ENCODE results near the gene LANCL2. TPM values are rescaled to one million over a fixed set of nuclear protein-coding genes. Genes with fewer than 3 reads are reported as not detected.
"Not testable (repeated sequence)": the region's sequence is repeated elsewhere in the genome, so short reads cannot be mapped to it uniquely, and the experiment has no call there.

The LANCL2 gene
- total RNA-seq, 1 donor from 2014 or later, result 14.7 TPM

DNA sequence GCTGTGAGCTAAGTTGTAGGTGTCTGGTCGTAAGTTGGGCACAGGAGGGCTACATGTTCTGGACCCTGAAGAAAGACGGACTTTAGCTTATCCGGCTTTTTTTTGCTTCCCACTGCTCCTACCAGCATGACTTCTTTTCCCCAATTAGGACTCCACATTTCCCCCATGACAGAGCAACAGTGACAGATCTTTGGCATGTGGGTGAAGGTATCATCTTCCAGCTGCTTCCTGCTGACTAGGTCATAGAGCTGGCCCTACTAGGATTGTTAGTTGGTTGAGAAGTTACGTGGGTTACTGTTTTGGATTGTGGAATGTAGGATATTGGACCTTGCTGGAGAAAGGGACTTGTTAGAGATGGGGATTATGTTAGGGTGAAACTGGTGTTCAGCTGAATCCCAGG lies 21.4 kb downstream of the LANCL2 start:
- FAIRE-seq, result no peak

DNA sequence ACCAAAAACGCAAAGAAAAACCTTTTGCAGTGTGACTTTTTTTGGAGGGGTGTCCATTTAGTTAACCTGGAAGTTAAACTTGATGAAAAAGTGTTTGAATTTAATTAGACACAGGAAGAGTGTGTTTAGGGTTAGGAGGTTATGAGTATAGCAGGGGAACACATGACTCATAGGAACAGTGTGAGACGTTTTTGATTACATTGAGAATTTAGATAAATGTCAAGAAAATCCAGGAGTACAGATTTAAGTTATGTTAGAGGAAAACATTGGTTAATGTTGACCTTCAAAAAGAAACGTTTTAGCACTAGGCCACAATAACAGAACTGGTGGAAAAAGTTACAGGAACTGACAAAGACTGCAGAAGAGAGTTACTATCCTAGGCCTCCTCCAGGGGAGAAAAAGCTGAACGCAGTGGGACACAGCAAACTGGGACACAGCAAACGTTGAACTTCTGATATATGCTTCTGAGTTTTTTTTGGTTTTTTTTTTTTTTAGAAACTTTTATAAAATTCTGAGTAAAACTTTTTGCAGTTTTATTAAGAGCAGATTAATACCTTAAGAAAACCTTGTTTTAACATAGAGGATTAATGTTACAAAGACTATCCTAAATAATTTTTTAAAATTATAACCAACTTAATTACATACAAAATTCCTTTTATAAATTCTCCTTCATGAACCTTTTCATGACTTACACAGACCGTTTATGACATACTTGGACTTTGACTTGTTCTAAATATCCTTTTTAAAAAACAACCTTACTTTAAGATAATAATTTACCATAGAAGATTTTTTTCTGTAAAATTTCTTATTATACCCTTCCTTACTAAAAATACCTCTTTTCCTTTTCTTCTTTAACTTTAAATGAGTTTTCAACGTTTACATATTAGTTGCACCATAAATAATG lies 22.2 kb downstream of the LANCL2 start:
- DNase-seq (ENCODE audit: low read depth) (peak; percentile 4), FAIRE-seq (no peak)
- Histone ChIP-seq H3K36me3 (ENCODE audit: control insufficient read depth, insufficient read depth, low read length) (no peaks in the 10 kb centered on the region), H3K27me3 (ENCODE audit: control insufficient read depth, insufficient read depth, low read length) (no peaks in the 10 kb centered on the region), H3K4me3 (ENCODE audit: low read depth, low read length) (no peak overlapping the region)
- TF ChIP-seq, protein P1, sequence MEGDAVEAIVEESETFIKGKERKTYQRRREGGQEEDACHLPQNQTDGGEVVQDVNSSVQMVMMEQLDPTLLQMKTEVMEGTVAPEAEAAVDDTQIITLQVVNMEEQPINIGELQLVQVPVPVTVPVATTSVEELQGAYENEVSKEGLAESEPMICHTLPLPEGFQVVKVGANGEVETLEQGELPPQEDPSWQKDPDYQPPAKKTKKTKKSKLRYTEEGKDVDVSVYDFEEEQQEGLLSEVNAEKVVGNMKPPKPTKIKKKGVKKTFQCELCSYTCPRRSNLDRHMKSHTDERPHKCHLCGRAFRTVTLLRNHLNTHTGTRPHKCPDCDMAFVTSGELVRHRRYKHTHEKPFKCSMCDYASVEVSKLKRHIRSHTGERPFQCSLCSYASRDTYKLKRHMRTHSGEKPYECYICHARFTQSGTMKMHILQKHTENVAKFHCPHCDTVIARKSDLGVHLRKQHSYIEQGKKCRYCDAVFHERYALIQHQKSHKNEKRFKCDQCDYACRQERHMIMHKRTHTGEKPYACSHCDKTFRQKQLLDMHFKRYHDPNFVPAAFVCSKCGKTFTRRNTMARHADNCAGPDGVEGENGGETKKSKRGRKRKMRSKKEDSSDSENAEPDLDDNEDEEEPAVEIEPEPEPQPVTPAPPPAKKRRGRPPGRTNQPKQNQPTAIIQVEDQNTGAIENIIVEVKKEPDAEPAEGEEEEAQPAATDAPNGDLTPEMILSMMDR (IDR thresholded peaks at IDR 0.05; ENCODE audit: insufficient read depth, low read length, severe bottlenecking), result no peak

More for the DNA sequence above, 21.4 kb downstream of the LANCL2 start:
- no peak for DNase-seq (ENCODE audit: low read depth)
- H3K4me3 ChIP-seq (ENCODE audit: low read depth, low read length), result no peak overlapping the region
- H3K36me3 ChIP-seq (ENCODE audit: control insufficient read depth, insufficient read depth, low read length), result no peaks in the 10 kb centered on the region
- TF ChIP-seq, protein P1 (IDR thresholded peaks at IDR 0.05; ENCODE audit: insufficient read depth, low read length, severe bottlenecking), result no peak
- no peaks in the 10 kb centered on the region for H3K27me3 ChIP-seq (ENCODE audit: control insufficient read depth, insufficient read depth, low read length)

GRCh38 chr7:55396233-55396785 lies 31.2 kb downstream of the LANCL2 start:
- no peaks in the 10 kb centered on the region for H3K36me3 ChIP-seq (ENCODE audit: control insufficient read depth, insufficient read depth, low read length)
- FAIRE-seq (no peak), DNase-seq (ENCODE audit: low read depth) (no peak)
- TF ChIP-seq, protein P1 (IDR thresholded peaks at IDR 0.05; ENCODE audit: insufficient read depth, low read length, severe bottlenecking), result no peak
- no peaks in the 10 kb centered on the region for H3K27me3 ChIP-seq (ENCODE audit: control insufficient read depth, insufficient read depth, low read length)
- H3K4me3 ChIP-seq (ENCODE audit: low read depth, low read length), result no peak overlapping the region

GRCh38 chr7:55397617-55398016 lies 32.5 kb downstream of the LANCL2 start:
- FAIRE-seq, result no peak
- DNase-seq (ENCODE audit: low read depth), result no peak
- H3K36me3 ChIP-seq (ENCODE audit: control insufficient read depth, insufficient read depth, low read length), result no peaks in the 10 kb centered on the region
- H3K4me3 ChIP-seq (ENCODE audit: low read depth, low read length), result no peak overlapping the region
- H3K27me3 ChIP-seq (ENCODE audit: control insufficient read depth, insufficient read depth, low read length), result no peaks in the 10 kb centered on the region
- TF ChIP-seq, protein P1 (IDR thresholded peaks at IDR 0.05; ENCODE audit: insufficient read depth, low read length, severe bottlenecking), result no peak

- H3K27me3 ChIP-seq (ENCODE audit: control insufficient read depth, insufficient read depth, low read length), result no peaks in the 10 kb centered on the region
- FAIRE-seq (no peak), DNase-seq (ENCODE audit: low read depth) (no peak)
- H3K4me3 ChIP-seq (ENCODE audit: low read depth, low read length), result no peak overlapping the region
- TF ChIP-seq, protein P1 (IDR thresholded peaks at IDR 0.05; ENCODE audit: insufficient read depth, low read length, severe bottlenecking), result no peak
- H3K36me3 ChIP-seq (ENCODE audit: control insufficient read depth, insufficient read depth, low read length), result no peaks in the 10 kb centered on the region
Measured at GRCh38 chr7:55400191-55400590, 35.1 kb downstream of the LANCL2 start.

DNA sequence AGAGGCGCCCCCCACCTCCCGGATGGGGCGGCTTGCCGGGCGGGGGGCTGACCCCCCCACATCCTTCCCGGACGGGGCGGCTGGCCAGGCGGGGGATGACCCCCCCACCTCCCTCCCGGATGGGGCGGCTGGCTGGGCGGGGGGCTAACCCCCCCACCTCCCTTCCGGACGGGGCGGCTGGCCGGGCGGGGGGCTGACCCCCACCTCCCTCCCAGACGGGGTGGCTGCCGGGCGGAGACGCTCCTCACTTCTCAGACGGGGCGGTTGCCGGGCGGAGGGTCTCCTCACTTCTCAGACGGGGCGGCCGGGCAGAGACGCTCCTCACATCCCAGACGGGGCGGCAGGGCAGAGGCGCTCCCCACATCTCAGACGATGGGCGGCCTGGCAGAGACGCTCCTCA lies 37.4 kb downstream of the LANCL2 start:
- FAIRE-seq; H3K4me3 ChIP-seq (ENCODE audit: low read depth, low read length); DNase-seq (ENCODE audit: low read depth); H3K36me3 ChIP-seq (ENCODE audit: control insufficient read depth, insufficient read depth, low read length); H3K27me3 ChIP-seq (ENCODE audit: control insufficient read depth, insufficient read depth, low read length): not testable (repeated sequence)
